OCI-LY7 (cell line): ENCODE measurements around the gene GPRASP3. TPM values are rescaled to one million over a fixed set of nuclear protein-coding genes. Genes with fewer than 3 reads are reported as not detected.

Experiments used
- BruUV-seq: library from RNA; stranded (reverse); fragments of 400-500 nt; replicated peaks from 2 replicates; lab custom pipeline; 2021; lab: Mats Ljungman, UMichigan
- CTCF ChIA-PET: fragments of 300-600 bp; sonication (Branson Sonifier 250); formaldehyde crosslinking; loops from one replicate; lab custom pipeline; 2022; ENCODE audit warnings: antibody characterized with exemption; ENCODE audit not compliant: unreplicated experiment; lab: Charles Lee
- POLR2A ChIA-PET: fragments of 300-600 bp; sonication (Branson Sonifier 250); formaldehyde crosslinking; loops from one replicate; lab custom pipeline; 2022; ENCODE audit warnings: antibody characterized with exemption; lab: Charles Lee
- DNase-seq: peaks from one replicate; pipeline ENCODE4 v3.0.0-alpha.2; 2015; ENCODE audit warnings: low spot score
- H2AFZ ChIP-seq: fragments of 200-600 bp; sonication (generic), shearing (Covaris generic); 2 replicates; pipeline ENCODE4 v1.6.1; 2014; ENCODE audit warnings: mild to moderate bottlenecking, antibody characterized with exemption, low read length, moderate library complexity
- H3K27ac ChIP-seq: fragments of 200-600 bp; sonication (generic); 2 replicates; pipeline ENCODE4 v1.5.1; 2014; ENCODE audit warnings: mixed run types, low read depth, mild to moderate bottlenecking, moderate library complexity, low read length, inconsistent platforms; ENCODE audit not compliant: poor library complexity, severe bottlenecking
- H3K36me3 ChIP-seq: fragments of 200-600 bp; sonication (generic); 2 replicates; pipeline ENCODE4 v1.6.1; 2014; ENCODE audit warnings: mild to moderate bottlenecking, antibody characterized with exemption, low read length, moderate library complexity, mixed read lengths; ENCODE audit not compliant: insufficient read depth
- H3K4me1 ChIP-seq: fragments of 200-600 bp; sonication (generic); 2 replicates; pipeline ENCODE4 v1.5.1; 2014; ENCODE audit warnings: mild to moderate bottlenecking, low read length; ENCODE audit not compliant: insufficient read depth, poor library complexity, severe bottlenecking
- H3K4me2 ChIP-seq: fragments of 200-600 bp; sonication (generic); 2 replicates; pipeline ENCODE4 v1.6.1; 2014; ENCODE audit warnings: mild to moderate bottlenecking, low read length
- H3K4me3 ChIP-seq: fragments of 200-600 bp; sonication (generic); 2 replicates; pipeline ENCODE4 v1.5.1; 2014; ENCODE audit warnings: mild to moderate bottlenecking, low read depth, low read length; ENCODE audit not compliant: poor library complexity, severe bottlenecking
- H3K79me2 ChIP-seq: fragments of 200-600 bp; sonication (generic); 2 replicates; pipeline ENCODE4 v1.6.1; 2016; ENCODE audit warnings: low read depth, mild to moderate bottlenecking, low read length, moderate library complexity, mixed read lengths; ENCODE audit not compliant: insufficient read depth
- H3K9me2 ChIP-seq: fragments of 200-600 bp; sonication (generic); 2 replicates; pipeline ENCODE4 v1.6.1; 2016; ENCODE audit warnings: mild to moderate bottlenecking, low read length, mixed read lengths; ENCODE audit not compliant: insufficient read depth
- H3K9me3 ChIP-seq: fragments of 200-600 bp; sonication (generic); 2 replicates; pipeline ENCODE4 v1.6.1; 2014; ENCODE audit warnings: mild to moderate bottlenecking, mixed run types, low read length, mixed read lengths
- H4K20me1 ChIP-seq: fragments of 200-600 bp; sonication (generic); 2 replicates; pipeline ENCODE4 v1.6.1; 2014; ENCODE audit warnings: mild to moderate bottlenecking, antibody characterized with exemption, low read length, moderate library complexity, mixed read lengths; ENCODE audit not compliant: insufficient read depth
- EZH2phosphoT487 ChIP-seq: fragments of 200-600 bp; sonication (generic); IDR thresholded peaks from 2 replicates; pipeline ENCODE4 v1.6.1; 2018; ENCODE audit warnings: low read depth, borderline replicate concordance, mild to moderate bottlenecking, mixed run types, antibody characterized with exemption, low read length, moderate library complexity, mixed read lengths
- intact Hi-C: fragments of 100-400 bp; cut with micrococcal nuclease; formaldehyde crosslinking; loops from one replicate; pipeline ENCODE4 v1.10.0; 2022; ENCODE audit not compliant: unreplicated experiment
- total RNA-seq, 2 experiments: library from RNA; depleted of rRNA in 1 of 2; stranded (reverse); fragments of >200 nt in 1 of 2; shearing (Covaris generic) in 1 of 2; gene quantifications; 2 replicates each; pipeline ENCODE4 v1.2.3, GENCODE V29; 2014 to 2022
- TF ChIP-seq, protein P1 (sequence below): fragments of 200-600 bp; sonication (generic); conservative IDR thresholded peaks from 2 replicates; pipeline ENCODE4 v1.5.1; 2014; ENCODE audit warnings: mild to moderate bottlenecking, antibody characterized with exemption, low read length, moderate library complexity, mixed read lengths

Gene GPRASP3
- total RNA-seq, 2 experiments from 2014 or later, result 0.13 TPM; not detected in 1

DNA sequence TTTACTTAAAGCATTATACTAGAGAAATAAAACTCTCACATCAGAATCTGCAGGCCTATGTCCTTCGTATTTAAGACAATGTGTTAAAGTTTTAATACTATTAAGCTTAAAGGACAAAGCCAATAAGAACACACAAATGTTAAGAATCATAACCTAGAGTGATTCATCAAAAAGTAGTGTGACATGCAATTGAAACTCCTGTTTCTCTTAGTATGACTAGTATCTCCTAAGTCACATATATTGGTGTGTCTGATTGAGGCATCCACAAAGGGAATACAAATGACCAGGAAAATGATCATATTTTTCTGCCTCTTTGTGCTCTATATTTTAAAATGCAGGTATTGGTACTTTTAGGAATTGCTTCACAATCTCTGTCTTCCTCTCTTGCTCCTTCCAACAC lies 23.8 kb downstream of the GPRASP3 start:
- ChIA-PET POLR2A (no interaction called here), CTCF (no interaction called here)
- no peak overlapping the region for H2AFZ ChIP-seq
- TF ChIP-seq, protein P1, sequence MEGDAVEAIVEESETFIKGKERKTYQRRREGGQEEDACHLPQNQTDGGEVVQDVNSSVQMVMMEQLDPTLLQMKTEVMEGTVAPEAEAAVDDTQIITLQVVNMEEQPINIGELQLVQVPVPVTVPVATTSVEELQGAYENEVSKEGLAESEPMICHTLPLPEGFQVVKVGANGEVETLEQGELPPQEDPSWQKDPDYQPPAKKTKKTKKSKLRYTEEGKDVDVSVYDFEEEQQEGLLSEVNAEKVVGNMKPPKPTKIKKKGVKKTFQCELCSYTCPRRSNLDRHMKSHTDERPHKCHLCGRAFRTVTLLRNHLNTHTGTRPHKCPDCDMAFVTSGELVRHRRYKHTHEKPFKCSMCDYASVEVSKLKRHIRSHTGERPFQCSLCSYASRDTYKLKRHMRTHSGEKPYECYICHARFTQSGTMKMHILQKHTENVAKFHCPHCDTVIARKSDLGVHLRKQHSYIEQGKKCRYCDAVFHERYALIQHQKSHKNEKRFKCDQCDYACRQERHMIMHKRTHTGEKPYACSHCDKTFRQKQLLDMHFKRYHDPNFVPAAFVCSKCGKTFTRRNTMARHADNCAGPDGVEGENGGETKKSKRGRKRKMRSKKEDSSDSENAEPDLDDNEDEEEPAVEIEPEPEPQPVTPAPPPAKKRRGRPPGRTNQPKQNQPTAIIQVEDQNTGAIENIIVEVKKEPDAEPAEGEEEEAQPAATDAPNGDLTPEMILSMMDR, result no peak
- TF ChIP-seq EZH2phosphoT487, result no peak
- H3K9me2 ChIP-seq, result no peaks in the 10 kb centered on the region
- no peak for DNase-seq
- no peaks in the 10 kb centered on the region for H3K36me3 ChIP-seq
- no peaks in the 10 kb centered on the region for H3K4me1 ChIP-seq
- H3K9me3 ChIP-seq, result no peaks in the 10 kb centered on the region
- intact Hi-C loops, result no loop called here
- no peaks in the 10 kb centered on the region for H4K20me1 ChIP-seq
- no TSS peak for BruUV-seq
- no peak overlapping the region for H3K4me3 ChIP-seq
- no peak overlapping the region for H3K4me2 ChIP-seq
- no peaks in the 10 kb centered on the region for H3K79me2 ChIP-seq
- no peak overlapping the region for H3K27ac ChIP-seq

DNA sequence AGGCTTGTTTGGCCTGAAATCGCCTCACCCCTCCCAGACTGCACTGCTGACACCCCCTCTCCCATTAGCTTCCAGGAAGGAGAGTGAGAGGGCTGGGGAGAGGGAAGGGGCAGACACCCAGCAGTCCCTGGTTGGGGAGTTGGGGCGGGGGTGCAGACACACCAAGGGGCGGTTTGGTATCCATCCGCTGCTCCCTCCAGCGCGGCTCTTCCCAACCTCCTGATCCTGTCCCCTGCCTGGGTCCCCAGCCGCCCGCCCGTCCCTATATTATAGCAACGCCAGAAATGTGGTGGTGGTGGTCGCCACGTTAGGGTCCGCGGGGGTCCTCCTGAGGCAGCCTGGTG lies 24.9 kb downstream of the GPRASP3 start:
- no peak overlapping the region for H3K4me3 ChIP-seq

DNA sequence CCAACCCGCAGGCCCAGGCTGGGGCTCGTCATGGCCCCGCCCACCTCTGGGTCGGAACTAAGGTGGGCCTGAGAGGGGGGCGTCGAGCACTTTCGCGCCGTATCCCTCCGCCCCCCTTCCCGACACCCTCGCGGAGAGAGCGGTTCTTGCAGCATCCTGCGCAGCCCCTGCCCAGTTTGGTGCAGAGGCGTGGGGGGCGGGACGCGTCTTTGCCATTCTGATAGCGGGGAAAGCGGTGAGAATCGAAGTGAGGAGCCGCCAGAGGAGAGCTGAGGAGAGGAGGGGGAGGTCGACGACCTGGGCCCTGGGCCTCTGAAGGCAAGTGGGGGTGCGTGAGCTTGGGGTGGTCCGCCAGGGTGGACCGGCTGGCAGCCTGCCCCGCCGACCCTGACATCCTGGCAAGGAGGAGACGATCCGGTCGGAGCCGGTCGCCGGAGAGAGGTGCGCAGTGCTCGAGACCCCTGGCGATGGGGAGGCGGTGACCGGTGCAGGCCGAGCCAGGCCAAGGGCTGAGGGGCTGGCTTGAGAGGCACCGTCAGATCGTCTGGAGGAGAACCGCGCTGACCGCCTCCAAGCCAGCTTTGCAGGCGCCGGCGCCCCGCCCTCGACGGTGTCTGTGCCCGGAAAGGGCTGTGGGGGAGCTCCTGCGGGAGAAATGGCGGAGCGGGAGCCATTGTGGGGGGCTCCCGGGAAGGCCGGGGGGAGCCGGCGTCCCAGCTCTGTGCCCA lies 25.5 kb downstream of the GPRASP3 start:
- DNase-seq, result no peak
- H3K79me2 ChIP-seq, result no peaks in the 10 kb centered on the region
- no peaks in the 10 kb centered on the region for H4K20me1 ChIP-seq
- H3K27ac ChIP-seq, result no peak overlapping the region
- no peaks in the 10 kb centered on the region for H3K9me2 ChIP-seq
- no peaks in the 10 kb centered on the region for H3K36me3 ChIP-seq
- BruUV-seq, result no TSS peak
- TF ChIP-seq EZH2phosphoT487, result no peak
- TF ChIP-seq, protein P1, result no peak
- no peak overlapping the region for H2AFZ ChIP-seq
- H3K9me3 ChIP-seq, result no peaks in the 10 kb centered on the region
- no peaks in the 10 kb centered on the region for H3K4me1 ChIP-seq
- intact Hi-C loops, result no loop called here
- POLR2A ChIA-PET, result no interaction called here
- H3K4me3 ChIP-seq, result no peak overlapping the region
- H3K4me2 ChIP-seq, result no peak overlapping the region
- CTCF ChIA-PET, result no interaction called here

More for the DNA sequence above, 24.9 kb downstream of the GPRASP3 start:
- intact Hi-C loops, result no loop called here
- no peak for TF ChIP-seq EZH2phosphoT487
- TF ChIP-seq, protein P1, result no peak
- Histone ChIP-seq H3K27ac (no peak overlapping the region), H3K4me2 (no peak overlapping the region), H3K79me2 (no peaks in the 10 kb centered on the region), H4K20me1 (no peaks in the 10 kb centered on the region), H3K9me2 (no peaks in the 10 kb centered on the region), H3K4me1 (no peaks in the 10 kb centered on the region), H2AFZ (no peak overlapping the region), H3K36me3 (no peaks in the 10 kb centered on the region), H3K9me3 (no peaks in the 10 kb centered on the region)
- no TSS peak for BruUV-seq
- CTCF ChIA-PET, result no interaction called here
- POLR2A ChIA-PET, result no interaction called here
- no peak for DNase-seq
